SK-N-SH treated with all-trans-retinoic acid at 6 μM for 48 hours (cell line): Measurements from ENCODE around the gene CDH20.

Experiments
- ARNTL ChIP-seq: fragments of 450-650 bp; formaldehyde crosslinking; IDR thresholded peaks from 2 replicates; pipeline ENCODE4 v1.5.0; 2020; ENCODE audit warnings: low read depth, mild to moderate bottlenecking, moderate library complexity, borderline replicate concordance
- GLIS3 ChIP-seq: fragments of 250-450 bp; sonication (Bioruptor Pico); IDR thresholded peaks from 2 replicates; pipeline ENCODE4 v1.5.0; 2020; ENCODE audit warnings: mild to moderate bottlenecking, moderate library complexity
- OSR1 ChIP-seq: fragments of 250-450 bp; sonication (Bioruptor Pico); IDR thresholded peaks from 2 replicates; pipeline ENCODE4 v1.8.0; 2022; ENCODE audit warnings: moderate library complexity, mild to moderate bottlenecking, inconsistent platforms
- ZC3H10 ChIP-seq: fragments of 250-450 bp; sonication (Bioruptor Pico); IDR thresholded peaks from 2 replicates; pipeline ENCODE4 v1.5.1; 2021; ENCODE audit warnings: mild to moderate bottlenecking, moderate library complexity
- ZFP3 ChIP-seq: fragments of 250-450 bp; sonication (Bioruptor Pico); IDR thresholded peaks from 2 replicates; pipeline ENCODE4 v1.5.0; 2020; ENCODE audit warnings: mild to moderate bottlenecking, moderate library complexity
- TF ChIP-seq, protein P1 (sequence below): fragments of 250-450 bp; sonication (Bioruptor Pico); IDR thresholded peaks from 2 replicates; pipeline ENCODE4 v1.8.0; 2021; ENCODE audit warnings: low read depth, mild to moderate bottlenecking, moderate library complexity, borderline replicate concordance
- TF ChIP-seq, protein P2 (sequence below): fragments of 250-450 bp; sonication (Bioruptor Pico); IDR thresholded peaks from 2 replicates; pipeline ENCODE4 v1.5.0; 2020; ENCODE audit warnings: mild to moderate bottlenecking, moderate library complexity

DNA sequence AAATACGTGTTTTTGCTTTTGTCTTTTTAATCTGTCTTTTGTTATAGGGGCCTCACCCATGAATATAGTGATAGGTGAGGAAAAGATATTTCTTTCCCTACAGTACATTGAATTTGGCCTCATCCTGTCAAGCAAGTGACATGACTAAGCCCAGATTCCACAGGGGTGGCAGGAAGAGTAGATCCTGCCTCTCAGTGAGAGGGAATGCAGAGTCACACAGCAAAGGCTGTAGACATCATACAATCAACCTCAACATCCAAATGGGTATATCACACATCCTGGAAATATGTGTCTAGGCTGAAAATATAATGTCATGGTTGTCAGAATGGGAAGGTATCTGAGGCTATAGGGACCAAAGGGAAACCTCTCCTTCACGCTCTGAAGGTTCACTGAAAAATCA is 269.6 kb downstream of the CDH20 start:
- TF ChIP-seq ZFP3 (CRISPR knock-in tag) = no peak
- no peak for TF ChIP-seq ZC3H10 (CRISPR knock-in tag)
- no peak for TF ChIP-seq ARNTL
- TF ChIP-seq OSR1 (CRISPR knock-in tag) = no peak
- TF ChIP-seq, protein P1, sequence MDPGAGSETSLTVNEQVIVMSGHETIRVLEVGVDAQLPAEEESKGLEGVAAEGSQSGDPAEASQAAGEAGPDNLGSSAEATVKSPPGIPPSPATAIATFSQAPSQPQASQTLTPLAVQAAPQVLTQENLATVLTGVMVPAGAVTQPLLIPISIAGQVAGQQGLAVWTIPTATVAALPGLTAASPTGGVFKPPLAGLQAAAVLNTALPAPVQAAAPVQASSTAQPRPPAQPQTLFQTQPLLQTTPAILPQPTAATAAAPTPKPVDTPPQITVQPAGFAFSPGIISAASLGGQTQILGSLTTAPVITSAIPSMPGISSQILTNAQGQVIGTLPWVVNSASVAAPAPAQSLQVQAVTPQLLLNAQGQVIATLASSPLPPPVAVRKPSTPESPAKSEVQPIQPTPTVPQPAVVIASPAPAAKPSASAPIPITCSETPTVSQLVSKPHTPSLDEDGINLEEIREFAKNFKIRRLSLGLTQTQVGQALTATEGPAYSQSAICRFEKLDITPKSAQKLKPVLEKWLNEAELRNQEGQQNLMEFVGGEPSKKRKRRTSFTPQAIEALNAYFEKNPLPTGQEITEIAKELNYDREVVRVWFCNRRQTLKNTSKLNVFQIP = no peak
- TF ChIP-seq, protein P2, sequence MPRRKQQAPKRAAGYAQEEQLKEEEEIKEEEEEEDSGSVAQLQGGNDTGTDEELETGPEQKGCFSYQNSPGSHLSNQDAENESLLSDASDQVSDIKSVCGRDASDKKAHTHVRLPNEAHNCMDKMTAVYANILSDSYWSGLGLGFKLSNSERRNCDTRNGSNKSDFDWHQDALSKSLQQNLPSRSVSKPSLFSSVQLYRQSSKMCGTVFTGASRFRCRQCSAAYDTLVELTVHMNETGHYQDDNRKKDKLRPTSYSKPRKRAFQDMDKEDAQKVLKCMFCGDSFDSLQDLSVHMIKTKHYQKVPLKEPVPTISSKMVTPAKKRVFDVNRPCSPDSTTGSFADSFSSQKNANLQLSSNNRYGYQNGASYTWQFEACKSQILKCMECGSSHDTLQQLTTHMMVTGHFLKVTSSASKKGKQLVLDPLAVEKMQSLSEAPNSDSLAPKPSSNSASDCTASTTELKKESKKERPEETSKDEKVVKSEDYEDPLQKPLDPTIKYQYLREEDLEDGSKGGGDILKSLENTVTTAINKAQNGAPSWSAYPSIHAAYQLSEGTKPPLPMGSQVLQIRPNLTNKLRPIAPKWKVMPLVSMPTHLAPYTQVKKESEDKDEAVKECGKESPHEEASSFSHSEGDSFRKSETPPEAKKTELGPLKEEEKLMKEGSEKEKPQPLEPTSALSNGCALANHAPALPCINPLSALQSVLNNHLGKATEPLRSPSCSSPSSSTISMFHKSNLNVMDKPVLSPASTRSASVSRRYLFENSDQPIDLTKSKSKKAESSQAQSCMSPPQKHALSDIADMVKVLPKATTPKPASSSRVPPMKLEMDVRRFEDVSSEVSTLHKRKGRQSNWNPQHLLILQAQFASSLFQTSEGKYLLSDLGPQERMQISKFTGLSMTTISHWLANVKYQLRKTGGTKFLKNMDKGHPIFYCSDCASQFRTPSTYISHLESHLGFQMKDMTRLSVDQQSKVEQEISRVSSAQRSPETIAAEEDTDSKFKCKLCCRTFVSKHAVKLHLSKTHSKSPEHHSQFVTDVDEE (CRISPR knock-in tag) = no peak
- no peak for TF ChIP-seq GLIS3 (CRISPR knock-in tag)
